WTC11 (cell line): Measurements from ENCODE around the gene CACNG4.

ENCODE experiments used
- CREB1 ChIP-seq: sonication (generic); formaldehyde crosslinking; IDR thresholded peaks from 2 replicates; pipeline ENCODE4 v1.8.0; 2023; ENCODE audit warnings: mild to moderate bottlenecking, missing genetic modification reagents
- GTF2I ChIP-seq: fragments of 250-450 bp; sonication (Bioruptor Pico); conservative IDR thresholded peaks from 2 replicates; pipeline ENCODE4 v1.4.0; 2021; ENCODE audit warnings: mild to moderate bottlenecking
- JUN ChIP-seq: sonication (generic); formaldehyde crosslinking; IDR thresholded peaks from 2 replicates; pipeline ENCODE4 v1.8.0; 2023; ENCODE audit warnings: mild to moderate bottlenecking, missing genetic modification reagents
- NFYB ChIP-seq: sonication (generic); formaldehyde crosslinking; conservative IDR thresholded peaks from 2 replicates; pipeline ENCODE4 v1.8.0; 2022; ENCODE audit warnings: low read depth, missing genetic modification reagents
- SP1 ChIP-seq: sonication (generic); formaldehyde crosslinking; conservative IDR thresholded peaks from 2 replicates; pipeline ENCODE4 v1.8.1; 2022; ENCODE audit warnings: missing genetic modification reagents
- TF ChIP-seq, protein P1 (sequence below): fragments of 200-600 bp; IDR thresholded peaks from 2 replicates; pipeline ENCODE4 v1.8.0; 2022; ENCODE audit warnings: antibody characterized with exemption
- TF ChIP-seq, protein P2 (sequence below): sonication (generic); formaldehyde crosslinking; IDR thresholded peaks from 2 replicates; pipeline ENCODE4 v1.8.0; 2022; ENCODE audit warnings: mild to moderate bottlenecking, missing genetic modification reagents

GRCh38 chr17:66985338-66986237 lies 21.1 kb downstream of the CACNG4 start:
- TF ChIP-seq SP1 (CRISPR knock-in tag), result no peak
- no peak for TF ChIP-seq GTF2I (CRISPR knock-in tag)
- TF ChIP-seq, protein P1, sequence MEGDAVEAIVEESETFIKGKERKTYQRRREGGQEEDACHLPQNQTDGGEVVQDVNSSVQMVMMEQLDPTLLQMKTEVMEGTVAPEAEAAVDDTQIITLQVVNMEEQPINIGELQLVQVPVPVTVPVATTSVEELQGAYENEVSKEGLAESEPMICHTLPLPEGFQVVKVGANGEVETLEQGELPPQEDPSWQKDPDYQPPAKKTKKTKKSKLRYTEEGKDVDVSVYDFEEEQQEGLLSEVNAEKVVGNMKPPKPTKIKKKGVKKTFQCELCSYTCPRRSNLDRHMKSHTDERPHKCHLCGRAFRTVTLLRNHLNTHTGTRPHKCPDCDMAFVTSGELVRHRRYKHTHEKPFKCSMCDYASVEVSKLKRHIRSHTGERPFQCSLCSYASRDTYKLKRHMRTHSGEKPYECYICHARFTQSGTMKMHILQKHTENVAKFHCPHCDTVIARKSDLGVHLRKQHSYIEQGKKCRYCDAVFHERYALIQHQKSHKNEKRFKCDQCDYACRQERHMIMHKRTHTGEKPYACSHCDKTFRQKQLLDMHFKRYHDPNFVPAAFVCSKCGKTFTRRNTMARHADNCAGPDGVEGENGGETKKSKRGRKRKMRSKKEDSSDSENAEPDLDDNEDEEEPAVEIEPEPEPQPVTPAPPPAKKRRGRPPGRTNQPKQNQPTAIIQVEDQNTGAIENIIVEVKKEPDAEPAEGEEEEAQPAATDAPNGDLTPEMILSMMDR, result no peak
- TF ChIP-seq, protein P2, sequence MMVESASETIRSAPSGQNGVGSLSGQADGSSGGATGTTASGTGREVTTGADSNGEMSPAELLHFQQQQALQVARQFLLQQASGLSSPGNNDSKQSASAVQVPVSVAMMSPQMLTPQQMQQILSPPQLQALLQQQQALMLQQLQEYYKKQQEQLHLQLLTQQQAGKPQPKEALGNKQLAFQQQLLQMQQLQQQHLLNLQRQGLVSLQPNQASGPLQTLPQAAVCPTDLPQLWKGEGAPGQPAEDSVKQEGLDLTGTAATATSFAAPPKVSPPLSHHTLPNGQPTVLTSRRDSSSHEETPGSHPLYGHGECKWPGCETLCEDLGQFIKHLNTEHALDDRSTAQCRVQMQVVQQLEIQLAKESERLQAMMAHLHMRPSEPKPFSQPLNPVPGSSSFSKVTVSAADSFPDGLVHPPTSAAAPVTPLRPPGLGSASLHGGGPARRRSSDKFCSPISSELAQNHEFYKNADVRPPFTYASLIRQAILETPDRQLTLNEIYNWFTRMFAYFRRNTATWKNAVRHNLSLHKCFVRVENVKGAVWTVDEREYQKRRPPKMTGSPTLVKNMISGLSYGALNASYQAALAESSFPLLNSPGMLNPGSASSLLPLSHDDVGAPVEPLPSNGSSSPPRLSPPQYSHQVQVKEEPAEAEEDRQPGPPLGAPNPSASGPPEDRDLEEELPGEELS, result no peak
- no peak for TF ChIP-seq NFYB (CRISPR knock-in tag)
- TF ChIP-seq CREB1 (CRISPR knock-in tag), result no peak
- TF ChIP-seq JUN (CRISPR knock-in tag), result no peak
